CD14-positive monocyte (primary cell): ENCODE data around the gene SOX15. TPM values are rescaled to one million over a fixed set of nuclear protein-coding genes. Genes with fewer than 3 reads are reported as not detected.
A peak's percentile ranks its signal among the peaks of the same experiment; 100 is the strongest.

ENCODE experiments used
- DNase-seq, 3 donors: peaks; one replicate each; pipeline ENCODE4 v3.0.0-alpha.2; 2011 to 2022
- H2AFZ ChIP-seq: 2 replicates; pipeline ENCODE4 v1.6.0; 2012; ENCODE audit warnings: mild to moderate bottlenecking, low read depth, low read length, inconsistent platforms; ENCODE audit not compliant: insufficient read depth, poor library complexity, severe bottlenecking
- H3K27ac ChIP-seq, 2 donors: 1 replicate in 1 of 2; 2 replicates in 1 of 2; pipeline ENCODE4 v1.5.1; 2012 to 2013; ENCODE audit warnings: low read length in 2 of 2, control low read depth in 1 of 2, inconsistent platforms in 1 of 2, low read depth in 1 of 2, mild to moderate bottlenecking in 1 of 2
- H3K27me3 ChIP-seq, 2 donors: one replicate each; pipeline versions ENCODE4 v1.6.0 to v1.6.1; 2011 to 2013; ENCODE audit warnings: low read length in 2 of 2; ENCODE audit not compliant: control insufficient read depth in 2 of 2, insufficient read depth in 2 of 2
- H3K36me3 ChIP-seq, 2 donors: replicated peaks in 1 of 2; 1 replicate in 1 of 2; 2 replicates in 1 of 2; pipeline versions ENCODE4 v1.5.1 to v1.6.1; 2012 to 2013; ENCODE audit warnings: low read length in 2 of 2, control low read depth in 1 of 2, inconsistent platforms in 1 of 2, mild to moderate bottlenecking in 1 of 2; ENCODE audit not compliant: insufficient read depth in 2 of 2, control insufficient read depth in 1 of 2
- H3K4me1 ChIP-seq, 2 donors: 1 replicate in 1 of 2; 2 replicates in 1 of 2; pipeline versions ENCODE4 v1.5.1 to v1.6.1; 2012 to 2013; ENCODE audit warnings: low read length in 2 of 2, control low read depth in 1 of 2, inconsistent platforms in 1 of 2, mild to moderate bottlenecking in 1 of 2, moderate library complexity in 1 of 2; ENCODE audit not compliant: insufficient read depth in 2 of 2, control insufficient read depth in 1 of 2
- H3K4me2 ChIP-seq: replicated peaks from 2 replicates; pipeline ENCODE3; 2012; ENCODE audit warnings: low read length, moderate library complexity, mild to moderate bottlenecking; ENCODE audit not compliant: poor library complexity, severe bottlenecking; ENCODE audit errors: extremely low read depth
- H3K4me3 ChIP-seq, 3 experiments: fragments of 200-600 bp in 1 of 3; sonication (generic) in 1 of 3; replicated peaks in 1 of 3; 1 replicate in 2 of 3; 2 replicates in 1 of 3; pipeline ENCODE4 v1.5.1; 2011 to 2013; ENCODE audit warnings: low read length in 3 of 3, mild to moderate bottlenecking in 3 of 3, control low read depth in 2 of 3, low read depth in 2 of 3, inconsistent platforms in 1 of 3, moderate library complexity in 1 of 3
- H3K79me2 ChIP-seq: 2 replicates; pipeline ENCODE4 v1.6.0; 2012; ENCODE audit warnings: mild to moderate bottlenecking, control low read depth, inconsistent platforms, low read length, moderate library complexity; ENCODE audit not compliant: insufficient read depth
- H3K9ac ChIP-seq: 2 replicates; pipeline ENCODE4 v1.6.0; 2017; ENCODE audit warnings: low read length, mild to moderate bottlenecking; ENCODE audit not compliant: insufficient read depth, poor library complexity, severe bottlenecking
- H3K9me3 ChIP-seq, 2 donors: replicated peaks in 1 of 2; 1 replicate in 1 of 2; 2 replicates in 1 of 2; pipeline versions ENCODE4 v1.5.1 to v1.6.1; 2012 to 2013; ENCODE audit warnings: low read length in 2 of 2, control low read depth in 1 of 2; ENCODE audit not compliant: control insufficient read depth in 1 of 2, insufficient read depth in 1 of 2
- H4K20me1 ChIP-seq: 2 replicates; pipeline ENCODE4 v1.6.0; 2012; ENCODE audit warnings: mild to moderate bottlenecking, low read length, control low read depth, moderate library complexity; ENCODE audit not compliant: insufficient read depth
- H3K27ac Mint-ChIP-seq, 7 donors: one replicate each; pipeline ENCODE4 v1.8.0; 2020; ENCODE audit warnings: mild to moderate bottlenecking in 7 of 7, mixed read lengths in 7 of 7, moderate library complexity in 6 of 7, inconsistent platforms in 2 of 7
- H3K27me3 Mint-ChIP-seq, 3 donors: one replicate each; pipeline ENCODE4 v1.8.0; 2021 to 2022; ENCODE audit warnings: low read depth in 3 of 3, mild to moderate bottlenecking in 3 of 3, mixed read lengths in 3 of 3, moderate library complexity in 3 of 3, inconsistent platforms in 1 of 3
- H3K36me3 Mint-ChIP-seq, 2 donors: one replicate each; pipeline ENCODE4 v1.8.0; 2020; ENCODE audit warnings: mixed read lengths in 2 of 2, inconsistent platforms in 1 of 2, mild to moderate bottlenecking in 1 of 2
- H3K4me1 Mint-ChIP-seq: one replicate; pipeline ENCODE4 v1.8.0; 2020; ENCODE audit warnings: mild to moderate bottlenecking, mixed read lengths
- H3K4me3 Mint-ChIP-seq, 2 donors: one replicate each; pipeline ENCODE4 v1.8.0; 2020; ENCODE audit warnings: mild to moderate bottlenecking in 2 of 2, mixed read lengths in 2 of 2, moderate library complexity in 1 of 2
- H3K9me3 Mint-ChIP-seq, 7 donors: one replicate each; pipeline ENCODE4 v1.8.0; 2020 to 2022; ENCODE audit warnings: mixed read lengths in 7 of 7, mild to moderate bottlenecking in 6 of 7, moderate library complexity in 6 of 7, inconsistent platforms in 2 of 7
- WGBS: methylation state at CpG from one replicate; pipeline ENCODE4 v1.1.5; 2013; ENCODE audit warnings: missing lambda C conversion rate; ENCODE audit not compliant: insufficient coverage; 5-methylcytosine and 5-hydroxymethylcytosine counted together
- intact Hi-C, 2 donors: fragments of 100-400 bp; cut with micrococcal nuclease; formaldehyde crosslinking; loops; one replicate each; pipeline versions ENCODE4 v1.15.0 to v1.15.1; 2023
- polyA plus RNA-seq, 3 donors: library from polyadenylated mRNA; depleted of rRNA in 1 of 3; unstranded in 2 of 3; stranded (reverse) in 1 of 3; fragments of 300-500 nt in 2 of 3; fragments of >200 nt in 1 of 3; fragmentation: Illumina TruSeq in 2 of 3; gene quantifications; 1 replicate in 2 of 3; 2 replicates in 1 of 3; pipeline ENCODE4 v1.2.3, GENCODE V29; 2012 to 2021
- TF ChIP-seq, protein P1 (sequence below): fragments of 200-600 bp; IDR thresholded peaks from one replicate; pipeline ENCODE4 v1.8.0; 2022; ENCODE audit warnings: antibody characterized with exemption, mild to moderate bottlenecking

The SOX15 gene
- polyA plus RNA-seq, 3 donors, result 0.86 to 1.2 (median 1.1) TPM

DNA sequence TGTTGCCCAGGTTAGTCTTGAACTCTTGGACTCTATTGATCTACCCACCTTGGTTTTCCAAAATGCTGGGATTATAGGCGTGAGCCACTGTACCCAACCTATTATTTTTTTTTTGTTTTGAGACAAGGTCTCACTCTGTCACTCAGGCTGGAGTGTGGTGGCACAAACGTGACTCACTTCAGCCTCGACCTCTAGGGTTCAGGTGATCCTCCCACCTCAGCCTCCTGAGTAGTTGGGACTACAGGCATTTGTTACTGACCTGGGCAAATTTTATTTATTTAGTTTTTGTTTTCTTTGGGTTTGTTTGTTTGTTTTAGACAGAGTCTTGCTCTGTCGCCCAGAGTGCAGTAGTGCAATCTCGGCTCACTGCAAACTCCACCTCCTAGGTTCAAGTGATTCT is 33.8 kb upstream of the SOX15 start:
- no peak overlapping the region for H3K4me2 ChIP-seq
- DNase-seq, result no peak
- H3K27ac ChIP-seq, result no peak overlapping the region
- H3K79me2 ChIP-seq, result peaks cover 13% of the 10 kb centered on the region
- Mint-ChIP-seq H3K27me3 (peaks cover 0 to 2% (median 0%) of the 10 kb centered on the region in 3 donors), H3K27ac (peak overlapping the region in 1 of 7 donors; percentile 57), H3K4me1 (peaks cover 15% of the 10 kb centered on the region), H3K36me3 (peaks cover 3 to 14% of the 10 kb centered on the region in 2 donors), H3K9me3 (no peaks in the 10 kb centered on the region), H3K4me3 (no peak overlapping the region)
- H3K36me3 ChIP-seq, result no peaks in the 10 kb centered on the region
- no peaks in the 10 kb centered on the region for H3K27me3 ChIP-seq
- H3K4me3 ChIP-seq, result no peak overlapping the region
- H4K20me1 ChIP-seq, result no peaks in the 10 kb centered on the region
- no peaks in the 10 kb centered on the region for H3K9me3 ChIP-seq
- intact Hi-C loops, result no loop called here
- H3K4me1 ChIP-seq, result peaks cover 19 to 22% of the 10 kb centered on the region in 2 donors
- TF ChIP-seq, protein P1, sequence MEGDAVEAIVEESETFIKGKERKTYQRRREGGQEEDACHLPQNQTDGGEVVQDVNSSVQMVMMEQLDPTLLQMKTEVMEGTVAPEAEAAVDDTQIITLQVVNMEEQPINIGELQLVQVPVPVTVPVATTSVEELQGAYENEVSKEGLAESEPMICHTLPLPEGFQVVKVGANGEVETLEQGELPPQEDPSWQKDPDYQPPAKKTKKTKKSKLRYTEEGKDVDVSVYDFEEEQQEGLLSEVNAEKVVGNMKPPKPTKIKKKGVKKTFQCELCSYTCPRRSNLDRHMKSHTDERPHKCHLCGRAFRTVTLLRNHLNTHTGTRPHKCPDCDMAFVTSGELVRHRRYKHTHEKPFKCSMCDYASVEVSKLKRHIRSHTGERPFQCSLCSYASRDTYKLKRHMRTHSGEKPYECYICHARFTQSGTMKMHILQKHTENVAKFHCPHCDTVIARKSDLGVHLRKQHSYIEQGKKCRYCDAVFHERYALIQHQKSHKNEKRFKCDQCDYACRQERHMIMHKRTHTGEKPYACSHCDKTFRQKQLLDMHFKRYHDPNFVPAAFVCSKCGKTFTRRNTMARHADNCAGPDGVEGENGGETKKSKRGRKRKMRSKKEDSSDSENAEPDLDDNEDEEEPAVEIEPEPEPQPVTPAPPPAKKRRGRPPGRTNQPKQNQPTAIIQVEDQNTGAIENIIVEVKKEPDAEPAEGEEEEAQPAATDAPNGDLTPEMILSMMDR, result no peak
- no CpG with 5 or more reads among the region's 5 CpGs for WGBS
- H3K9ac ChIP-seq, result no peak overlapping the region
- no peak overlapping the region for H2AFZ ChIP-seq

DNA sequence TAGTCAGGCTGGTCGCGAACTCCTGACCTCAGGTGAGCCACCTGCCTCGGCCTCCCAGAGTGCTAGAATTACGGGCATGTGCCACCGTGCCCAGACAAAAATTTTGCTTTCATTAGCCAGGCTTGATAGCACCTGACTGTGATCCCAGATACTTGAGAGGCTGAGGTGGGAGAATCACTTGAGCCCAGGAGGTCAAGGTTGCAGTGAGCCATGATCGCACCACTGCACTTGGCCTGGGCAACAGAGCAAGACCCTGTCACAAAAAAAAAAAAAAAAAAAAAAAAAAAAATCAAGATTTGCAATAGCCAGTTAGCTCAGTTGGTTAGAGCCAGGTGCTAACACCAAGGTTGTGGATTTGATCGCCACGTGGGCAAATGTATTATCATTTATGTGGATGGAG is 30.9 kb upstream of the SOX15 start:
- WGBS, result 100% methylated on average over 5 of the region's 8 CpGs

More for the DNA sequence above, 30.9 kb upstream of the SOX15 start:
- no peak for DNase-seq
- intact Hi-C loops, result no loop called here
- Histone ChIP-seq H4K20me1 (no peaks in the 10 kb centered on the region), H3K4me1 (peaks cover 4 to 7% of the 10 kb centered on the region in 2 donors), H3K9ac (no peak overlapping the region), H3K9me3 (no peaks in the 10 kb centered on the region), H2AFZ (no peak overlapping the region), H3K27me3 (no peaks in the 10 kb centered on the region), H3K4me3 (no peak overlapping the region), H3K27ac (no peak overlapping the region), H3K36me3 (no peaks in the 10 kb centered on the region), H3K79me2 (no peaks in the 10 kb centered on the region), H3K4me2 (no peak overlapping the region)
- Mint-ChIP-seq H3K4me1 (peaks cover 3% of the 10 kb centered on the region), H3K9me3 (no peaks in the 10 kb centered on the region), H3K27me3 (peaks cover 0 to 5% (median 1%) of the 10 kb centered on the region in 3 donors), H3K4me3 (no peak overlapping the region), H3K27ac (no peak overlapping the region), H3K36me3 (peaks cover 3 to 10% of the 10 kb centered on the region in 2 donors)
- TF ChIP-seq, protein P1, result no peak
